ENCODE results near the gene PARN. TPM values are rescaled to one million over a fixed set of nuclear protein-coding genes. Genes with fewer than 3 reads are reported as not detected.

PARN gene
- total RNA-seq, 1 experiment from 2014 or later, result 42.5 TPM

GRCh38 chr16:14445937-14446715 is 183.9 kb downstream of the PARN start:
- intact Hi-C loops (cut with micrococcal nuclease), result no loop called here
- Histone ChIP-seq H2AFZ (ENCODE audit: low read depth, low read length, poor library complexity, severe bottlenecking) (no peak overlapping the region), H3K27ac (ENCODE audit: low read depth, low read length) (no peak overlapping the region), H3K79me2 (ENCODE audit: insufficient read depth, low read length) (no peaks in the 10 kb centered on the region), H3K4me2 (ENCODE audit: low read length) (no peak overlapping the region), H3K4me3 (replicated peaks in 1 of 2; ENCODE audit: low read depth in 1 of 2, low read length in 2 of 2) (no peak overlapping the region), H3K9ac (ENCODE audit: low read length) (no peak overlapping the region), H3K4me1 (ENCODE audit: control insufficient read depth in 1 of 2, insufficient read depth in 2 of 2, low read length in 2 of 2) (peaks cover 0 to 4% of the 10 kb centered on the region in 2 experiments; a peak in 1 of 4 replicates), H3K9me3 (ENCODE audit: control insufficient read depth in 1 of 2, insufficient read depth in 1 of 2, low read depth in 1 of 2, low read length in 2 of 2) (no peaks in the 10 kb centered on the region), H3K27me3 (ENCODE audit: insufficient read depth, low read length) (no peaks in the 10 kb centered on the region), H3K36me3 (ENCODE audit: control insufficient read depth in 1 of 2, insufficient read depth in 2 of 2, low read length in 2 of 2) (no peaks in the 10 kb centered on the region), H4K20me1 (ENCODE audit: insufficient read depth) (no peaks in the 10 kb centered on the region), H3K9me2 (ENCODE audit: insufficient read depth) (no peaks in the 10 kb centered on the region)
- TF ChIP-seq EZH2 (IDR thresholded peaks at IDR 0.05) (no peak), SIN3A (IDR thresholded peaks at IDR 0.05; ENCODE audit: low read depth) (no peak), REST (IDR thresholded peaks at IDR 0.05; ENCODE audit: low read depth) (no peak), SP1 (IDR thresholded peaks at IDR 0.05; ENCODE audit: low read depth) (no peak), TCF7L2 (IDR thresholded peaks at IDR 0.05; ENCODE audit: borderline replicate concordance, extremely low read depth, insufficient read depth, insufficient read length) (no peak), SRF (IDR thresholded peaks at IDR 0.05; ENCODE audit: low read depth) (no peak), ZFX (IDR thresholded peaks at IDR 0.05) (no peak), POLR2A (IDR thresholded peaks at IDR 0.05; ENCODE audit: borderline replicate concordance, extremely low read depth, insufficient read depth, insufficient read length) (no peak), RAD21 (IDR thresholded peaks at IDR 0.05; ENCODE audit: low read depth) (no peak)
- POLR2A ChIA-PET, result no interaction called here
- ATAC-seq (no peak), DNase-seq (ENCODE audit: low read depth, low spot score) (no peak)
- RAD21 ChIA-PET (ENCODE audit: low non-redundant PET in 1 of 2, low total read pairs in 2 of 2, uncharacterized antibody in 2 of 2, unreplicated experiment in 2 of 2), result no interaction called here
- CTCF ChIA-PET, result no interaction called here
- no TSS peak for BruUV-seq (replicated peaks)
